GM23338 (cell line): ENCODE data around the gene SS18. TPM values are rescaled to one million over a fixed set of nuclear protein-coding genes. Genes with fewer than 3 reads are reported as not detected.

ENCODE experiments used
- ATAC-seq: fragments of 200-7000 bp; cut with Tn5 transposase; 3 replicates; pipeline ENCODE4 v1.9.1; 2020
- DNase-seq: peaks from one replicate; pipeline ENCODE4 v3.0.0-alpha.2; 2015; ENCODE audit warnings: low spot score
- H2AFZ ChIP-seq: fragments of 200-600 bp; sonication (generic); 2 replicates; pipeline ENCODE4 v1.8.0; 2016; ENCODE audit warnings: antibody characterized with exemption, mild to moderate bottlenecking, moderate library complexity
- H3F3A ChIP-seq: fragments of 200-600 bp; sonication (generic); replicated peaks from 2 replicates; pipeline ENCODE4 v1.8.0; 2017; ENCODE audit warnings: antibody characterized with exemption, mixed run types, low read depth
- H3K27ac ChIP-seq: fragments of 200-600 bp; sonication (generic); 2 replicates; pipeline ENCODE4 v1.6.1; 2016; ENCODE audit warnings: low read depth
- H3K27me3 ChIP-seq: fragments of 200-600 bp; sonication (generic); 2 replicates; pipeline ENCODE4 v1.8.0; 2016; ENCODE audit warnings: mild to moderate bottlenecking, mixed run types, moderate library complexity; ENCODE audit not compliant: insufficient read depth
- H3K36me3 ChIP-seq: fragments of 200-600 bp; sonication (generic); 2 replicates; pipeline ENCODE4 v1.8.0; 2016; ENCODE audit warnings: mild to moderate bottlenecking; ENCODE audit not compliant: insufficient read depth
- H3K4me1 ChIP-seq: fragments of 200-600 bp; sonication (generic); 2 replicates; pipeline ENCODE4 v1.8.0; 2016; ENCODE audit warnings: mild to moderate bottlenecking, moderate library complexity; ENCODE audit not compliant: insufficient read depth
- H3K4me2 ChIP-seq: fragments of 200-600 bp; sonication (generic); 2 replicates; pipeline ENCODE4 v1.7.1; 2017; ENCODE audit warnings: mixed run types
- H3K4me3 ChIP-seq: fragments of 200-600 bp; sonication (generic); 2 replicates; pipeline ENCODE4 v1.6.1; 2016; ENCODE audit warnings: mixed run types
- H3K79me2 ChIP-seq: fragments of 200-600 bp; sonication (generic); replicated peaks from 2 replicates; pipeline ENCODE4 v1.8.0; 2017; ENCODE audit warnings: mild to moderate bottlenecking; ENCODE audit not compliant: insufficient read depth
- H3K9me2 ChIP-seq: fragments of 200-600 bp; sonication (generic); 2 replicates; pipeline ENCODE4 v1.8.0; 2017; ENCODE audit not compliant: insufficient read depth
- H4K20me1 ChIP-seq: fragments of 200-600 bp; sonication (generic); replicated peaks from 2 replicates; pipeline ENCODE4 v1.8.0; 2017; ENCODE audit warnings: mild to moderate bottlenecking; ENCODE audit not compliant: insufficient read depth
- H3K27ac Mint-ChIP-seq: 2 replicates; pipeline ENCODE4 v1.8.0; 2020; ENCODE audit warnings: inconsistent platforms, mild to moderate bottlenecking, moderate library complexity, mixed read lengths
- H3K27me3 Mint-ChIP-seq: 3 replicates; pipeline ENCODE4 v1.8.0; 2022; ENCODE audit warnings: low read depth, mild to moderate bottlenecking, moderate library complexity, mixed read lengths, inconsistent platforms; ENCODE audit not compliant: insufficient read depth, poor library complexity
- H3K36me3 Mint-ChIP-seq: 3 replicates; pipeline ENCODE4 v1.8.0; 2021; ENCODE audit warnings: low read depth, mild to moderate bottlenecking, inconsistent platforms, moderate library complexity, mixed read lengths
- H3K4me1 Mint-ChIP-seq: 3 replicates; pipeline ENCODE4 v1.8.0; 2020; ENCODE audit warnings: mild to moderate bottlenecking, inconsistent platforms, mixed read lengths
- H3K4me3 Mint-ChIP-seq: 3 replicates; pipeline ENCODE4 v1.8.0; 2021; ENCODE audit warnings: moderate library complexity, mild to moderate bottlenecking, inconsistent platforms, mixed read lengths
- H3K9me3 Mint-ChIP-seq: 3 replicates; pipeline ENCODE4 v1.8.0; 2020; ENCODE audit warnings: moderate library complexity, mild to moderate bottlenecking, inconsistent platforms, mixed read lengths
- CREB1 ChIP-seq: fragments of 250-450 bp; sonication (Bioruptor Pico); IDR thresholded peaks from 2 replicates; pipeline ENCODE4 v1.5.0; 2020; ENCODE audit warnings: low read depth, mild to moderate bottlenecking, moderate library complexity
- CTCF ChIP-seq, 2 experiments: fragments of 200-600 bp in 1 of 2; sonication (generic) in 1 of 2; conservative IDR thresholded peaks; 2 replicates each; pipeline versions ENCODE4 v1.5.1 to v1.6.1; 2016 to 2017; ENCODE audit warnings: antibody characterized with exemption in 2 of 2, low read depth in 2 of 2, mild to moderate bottlenecking in 2 of 2, moderate library complexity in 1 of 2
- EZH2 ChIP-seq: fragments of 200-600 bp; sonication (generic); IDR thresholded peaks from one replicate; pipeline ENCODE4 v1.8.0; 2017; ENCODE audit warnings: antibody characterized with exemption, mild to moderate bottlenecking, low read depth; ENCODE audit not compliant: unreplicated experiment
- EZH2phosphoT487 ChIP-seq: fragments of 200-600 bp; sonication (generic); IDR thresholded peaks from one replicate; pipeline ENCODE4 v1.8.1; 2018; ENCODE audit warnings: antibody characterized with exemption; ENCODE audit not compliant: unreplicated experiment
- JUNB ChIP-seq: IDR thresholded peaks from one replicate; pipeline ENCODE4 v1.6.1; 2016; ENCODE audit warnings: antibody characterized with exemption; ENCODE audit not compliant: unreplicated experiment
- NANOG ChIP-seq: IDR thresholded peaks from 2 replicates; pipeline ENCODE4 v1.6.1; 2016; ENCODE audit warnings: antibody characterized with exemption, borderline replicate concordance
- POLR2AphosphoS5 ChIP-seq: IDR thresholded peaks from 2 replicates; pipeline ENCODE4 v1.6.1; 2016; ENCODE audit warnings: antibody characterized with exemption, low read depth
- REST ChIP-seq: IDR thresholded peaks from one replicate; pipeline ENCODE4 v1.6.1; 2018; ENCODE audit warnings: antibody characterized with exemption; ENCODE audit not compliant: unreplicated experiment
- STAT1 ChIP-seq: IDR thresholded peaks from one replicate; pipeline ENCODE4 v1.6.1; 2016; ENCODE audit warnings: antibody characterized with exemption; ENCODE audit not compliant: unreplicated experiment
- ZNF114 ChIP-seq: fragments of 250-450 bp; sonication (Bioruptor Pico); IDR thresholded peaks from 2 replicates; pipeline ENCODE4 v1.5.0; 2020; ENCODE audit warnings: mild to moderate bottlenecking, moderate library complexity
- ZNF331 ChIP-seq: fragments of 250-450 bp; sonication (Bioruptor Pico); IDR thresholded peaks from 2 replicates; pipeline ENCODE4 v1.5.0; 2020; ENCODE audit warnings: low read depth, mild to moderate bottlenecking, moderate library complexity
- ZNF462 ChIP-seq: fragments of 250-450 bp; sonication (Bioruptor Pico); IDR thresholded peaks from 2 replicates; pipeline ENCODE4 v1.5.0; 2020; ENCODE audit warnings: mild to moderate bottlenecking, moderate library complexity
- polyA plus RNA-seq: library from polyadenylated mRNA; unstranded; fragments of >200 nt; fragmentation: Nextera tagmentation; extraction: Ambion mirVana; gene quantifications from 2 replicates; pipeline ENCODE4 v1.2.1, GENCODE V29; 2016
- total RNA-seq: library from RNA; depleted of rRNA; stranded (reverse); fragments of >200 nt; shearing (Covaris generic); gene quantifications from 2 replicates; pipeline ENCODE4 v1.2.3, GENCODE V29; 2014
- TF ChIP-seq, protein P1 (sequence below): IDR thresholded peaks from 2 replicates; pipeline ENCODE4 v1.6.1; 2016; ENCODE audit warnings: antibody characterized with exemption

Gene SS18
- total and polyA plus RNA-seq, 2 experiments from 2014 or later, result 41.3 to 148 TPM

DNA sequence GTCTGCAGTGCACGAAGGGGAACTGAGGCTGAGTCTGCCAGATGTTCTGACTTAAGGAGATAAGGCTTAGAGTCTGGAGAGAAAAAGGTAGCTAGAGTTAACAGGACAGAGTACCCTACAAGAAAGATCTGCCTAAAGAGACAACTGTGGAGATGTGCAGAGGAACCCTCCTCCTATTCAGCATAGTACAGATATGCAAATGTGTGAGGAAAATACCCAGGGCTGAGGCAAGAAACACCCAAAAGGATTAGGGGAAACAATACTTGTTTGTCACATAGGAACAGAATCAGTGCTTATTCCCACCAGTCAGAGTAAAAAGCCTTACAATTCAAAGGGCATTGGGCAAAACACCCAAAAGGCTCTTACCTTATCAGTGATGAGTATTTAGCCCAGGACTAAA is 67.8 kb downstream of the SS18 start:
- ATAC-seq (peak; percentile 79), DNase-seq (no peak)
- Histone ChIP-seq H3K4me3 (no peak overlapping the region), H3K27me3 (no peaks in the 10 kb centered on the region), H3K4me2 (no peak overlapping the region), H3K9me2 (no peaks in the 10 kb centered on the region), H4K20me1 (no peaks in the 10 kb centered on the region), H2AFZ (no peak overlapping the region), H3K27ac (no peak overlapping the region), H3K79me2 (0 out of 2 replicates have a peak, but pooled peaks cover 10% of the 10 kb centered on the region), H3K4me1 (peaks cover 12% of the 10 kb centered on the region; the same call in 1 of the 2 replicates), H3F3A (no peaks in the 10 kb centered on the region), H3K36me3 (0 out of 2 replicates have a peak, but pooled peaks cover 17% of the 10 kb centered on the region)
- Mint-ChIP-seq H3K4me1 (peaks cover 19% of the 10 kb centered on the region), H3K36me3 (peaks cover 46% of the 10 kb centered on the region), H3K4me3 (no peak overlapping the region), H3K27ac (0 out of 2 replicates have a peak overlapping the region, but pooled peaks have one; percentile 1), H3K9me3 (no peaks in the 10 kb centered on the region), H3K27me3 (no peaks in the 10 kb centered on the region)
- TF ChIP-seq, protein P1, sequence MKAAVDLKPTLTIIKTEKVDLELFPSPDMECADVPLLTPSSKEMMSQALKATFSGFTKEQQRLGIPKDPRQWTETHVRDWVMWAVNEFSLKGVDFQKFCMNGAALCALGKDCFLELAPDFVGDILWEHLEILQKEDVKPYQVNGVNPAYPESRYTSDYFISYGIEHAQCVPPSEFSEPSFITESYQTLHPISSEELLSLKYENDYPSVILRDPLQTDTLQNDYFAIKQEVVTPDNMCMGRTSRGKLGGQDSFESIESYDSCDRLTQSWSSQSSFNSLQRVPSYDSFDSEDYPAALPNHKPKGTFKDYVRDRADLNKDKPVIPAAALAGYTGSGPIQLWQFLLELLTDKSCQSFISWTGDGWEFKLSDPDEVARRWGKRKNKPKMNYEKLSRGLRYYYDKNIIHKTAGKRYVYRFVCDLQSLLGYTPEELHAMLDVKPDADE, result no peak
- TF ChIP-seq POLR2AphosphoS5 (no peak), ZNF114 (no peak), REST (no peak), CTCF (conservative IDR thresholded peaks at IDR 0.05; ENCODE audit: low read depth in 2 of 2) (no peak), ZNF462 (CRISPR knock-in tag) (no peak), EZH2phosphoT487 (no peak), CREB1 (CRISPR knock-in tag) (no peak), STAT1 (no peak), EZH2 (no peak), NANOG (no peak), ZNF331 (CRISPR knock-in tag) (no peak), JUNB (no peak)
